ENCODE results near the gene MELK. TPM values are rescaled to one million over a fixed set of nuclear protein-coding genes. Genes with fewer than 3 reads are reported as not detected.

The MELK gene
- total RNA-seq, 2 experiments from 2014 or later, result 53.9 to 55.3 TPM

DNA sequence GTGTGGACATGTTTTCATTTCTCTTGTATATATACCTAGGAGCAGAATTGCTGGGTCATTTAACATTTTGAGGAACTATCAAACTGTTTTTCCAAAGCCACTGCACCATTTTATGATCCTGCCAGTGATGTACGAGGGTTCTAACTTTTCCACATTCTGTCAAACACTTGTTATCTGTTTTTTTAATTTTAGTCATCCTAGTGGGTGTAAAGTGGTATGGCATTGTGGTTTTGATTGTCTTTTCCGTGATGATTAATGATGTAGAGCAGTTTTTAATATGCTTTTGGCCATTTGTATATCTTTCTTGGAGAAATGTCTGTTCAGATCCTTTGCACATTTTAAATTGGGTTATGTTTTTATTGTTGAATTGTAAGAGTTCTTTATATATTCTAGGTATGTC, 107.0 kb downstream of the MELK start:
- intact Hi-C loops (cut with micrococcal nuclease), result no loop called here

DNA sequence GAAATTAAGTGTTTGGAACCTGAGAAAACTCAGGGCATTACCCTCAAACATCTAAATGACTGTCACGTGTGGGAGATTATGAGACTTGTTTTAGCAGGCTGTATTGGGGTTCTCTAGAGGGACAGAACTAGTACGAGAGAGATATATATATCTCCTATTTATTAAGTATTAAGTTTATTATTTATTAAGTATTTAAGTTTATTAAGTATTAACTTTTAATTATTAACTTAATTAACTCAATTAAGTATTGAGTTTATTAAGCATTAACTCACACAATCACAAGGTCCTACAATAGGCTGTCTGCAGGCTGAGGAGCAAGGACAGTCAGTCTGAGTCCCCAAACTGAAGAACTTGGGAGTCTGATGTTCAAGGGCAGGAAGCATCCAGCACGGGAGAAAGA, 113.8 kb downstream of the MELK start:
- Mint-ChIP-seq H3K9me3 (peaks cover 2% of the 10 kb centered on the region), H3K27ac (no peak overlapping the region), H3K27me3 (ENCODE audit: low read depth) (peaks cover 13% of the 10 kb centered on the region), H3K4me3 (no peak overlapping the region), H3K4me1 (ENCODE audit: low read depth) (no peaks in the 10 kb centered on the region), H3K36me3 (ENCODE audit: low read depth) (peaks cover 2% of the 10 kb centered on the region)
- no peak for DNase-seq
- intact Hi-C loops (cut with micrococcal nuclease), result no loop called here
- CTCF ChIA-PET, result interaction anchor here (0.6 kb wide), 1 partner anchor 237 kb away, joined by 3 read pairs; no protein-coding TSS in a partner anchor

More for the DNA sequence above, 107.0 kb downstream of the MELK start:
- no peaks in the 10 kb centered on the region for H3K4me1 Mint-ChIP-seq (ENCODE audit: low read depth)
- no peak for DNase-seq
- peaks cover 3% of the 10 kb centered on the region for H3K27me3 Mint-ChIP-seq (ENCODE audit: low read depth)
- peaks cover 2% of the 10 kb centered on the region for H3K9me3 Mint-ChIP-seq
- peaks cover 32% of the 10 kb centered on the region for H3K36me3 Mint-ChIP-seq (ENCODE audit: low read depth)
- H3K27ac Mint-ChIP-seq, result no peak overlapping the region
- CTCF ChIA-PET, result no interaction called here
- H3K4me3 Mint-ChIP-seq, result no peak overlapping the region

GRCh38 chr9:36690412-36691168, 117.9 kb downstream of the MELK start:
- no peaks in the 10 kb centered on the region for H3K36me3 Mint-ChIP-seq (ENCODE audit: low read depth)
- CTCF ChIA-PET, result interaction anchor here (1.3 kb wide), 1 partner anchor 38 kb away, joined by 3 read pairs; no protein-coding TSS in a partner anchor
- no peaks in the 10 kb centered on the region for H3K4me1 Mint-ChIP-seq (ENCODE audit: low read depth)
- DNase-seq, result no peak
- H3K27ac Mint-ChIP-seq, result no peak overlapping the region
- no peaks in the 10 kb centered on the region for H3K9me3 Mint-ChIP-seq
- intact Hi-C loops (cut with micrococcal nuclease), result no loop called here
- H3K27me3 Mint-ChIP-seq (ENCODE audit: low read depth), result peaks cover 12% of the 10 kb centered on the region
- no peak overlapping the region for H3K4me3 Mint-ChIP-seq

GRCh38 chr9:36691671-36692070, 119.0 kb downstream of the MELK start:
- peaks cover 9% of the 10 kb centered on the region for H3K27me3 Mint-ChIP-seq (ENCODE audit: low read depth)
- no peak for DNase-seq
- intact Hi-C loops (cut with micrococcal nuclease), result no loop called here
- H3K4me1 Mint-ChIP-seq (ENCODE audit: low read depth), result no peaks in the 10 kb centered on the region
- no peak overlapping the region for H3K4me3 Mint-ChIP-seq
- H3K36me3 Mint-ChIP-seq (ENCODE audit: low read depth), result no peaks in the 10 kb centered on the region
- no peaks in the 10 kb centered on the region for H3K9me3 Mint-ChIP-seq
- H3K27ac Mint-ChIP-seq, result no peak overlapping the region
- CTCF ChIA-PET, result interaction anchor here (1.3 kb wide), 1 partner anchor 37 kb away, joined by 3 read pairs; no protein-coding TSS in a partner anchor

DNA sequence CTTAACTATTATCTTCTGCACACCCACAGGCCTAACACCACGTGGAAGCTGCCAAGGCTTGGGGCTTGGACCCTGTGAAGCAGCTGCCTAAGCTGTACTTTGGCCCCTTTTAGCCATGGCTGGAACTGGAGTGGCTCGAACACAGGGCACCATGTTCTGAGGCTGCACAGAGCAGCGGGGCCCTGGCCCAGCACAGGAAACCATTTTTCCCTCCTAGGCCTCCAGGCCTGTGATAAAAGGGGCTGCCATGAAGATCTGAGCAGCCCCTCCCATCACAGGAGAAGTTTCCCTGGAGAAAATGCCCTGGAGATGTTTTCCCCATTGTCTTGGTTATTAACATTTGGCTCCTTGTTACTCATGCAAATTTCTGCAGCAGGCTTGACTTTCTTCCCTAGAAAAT, 126.3 kb downstream of the MELK start:
- Mint-ChIP-seq H3K27me3 (ENCODE audit: low read depth) (peaks cover 12% of the 10 kb centered on the region), H3K4me1 (ENCODE audit: low read depth) (no peaks in the 10 kb centered on the region), H3K4me3 (no peak overlapping the region), H3K27ac (no peak overlapping the region), H3K36me3 (ENCODE audit: low read depth) (peaks cover 3% of the 10 kb centered on the region), H3K9me3 (peaks cover 28% of the 10 kb centered on the region)
- CTCF ChIA-PET, result no interaction called here
- DNase-seq, result no peak
- intact Hi-C loops (cut with micrococcal nuclease), result no loop called here

DNA sequence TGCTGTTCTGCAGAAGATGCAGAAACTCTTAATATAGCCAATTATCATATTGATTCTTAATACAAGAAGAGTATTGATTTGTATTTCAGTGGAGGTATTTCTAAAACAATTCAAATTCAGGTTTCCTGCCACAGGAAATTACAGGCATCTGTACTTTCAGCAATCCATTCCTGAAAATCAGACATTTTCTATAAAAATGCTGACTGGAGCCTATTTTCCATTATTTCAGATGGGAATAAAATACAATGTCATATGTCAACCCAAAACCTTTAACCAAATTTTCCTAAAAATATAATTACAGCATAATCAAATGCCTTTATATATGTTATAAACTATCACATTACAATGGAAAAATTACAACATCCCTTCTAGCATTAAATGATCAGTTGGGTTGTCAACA, 131.5 kb downstream of the MELK start:
- H3K27me3 Mint-ChIP-seq (ENCODE audit: low read depth), result peaks cover 23% of the 10 kb centered on the region
- H3K4me1 Mint-ChIP-seq (ENCODE audit: low read depth), result no peaks in the 10 kb centered on the region
- CTCF ChIA-PET, result no interaction called here
- intact Hi-C loops (cut with micrococcal nuclease), result no loop called here
- DNase-seq, result no peak
- peaks cover 8% of the 10 kb centered on the region for H3K9me3 Mint-ChIP-seq
- H3K27ac Mint-ChIP-seq, result no peak overlapping the region
- no peak overlapping the region for H3K4me3 Mint-ChIP-seq
- no peaks in the 10 kb centered on the region for H3K36me3 Mint-ChIP-seq (ENCODE audit: low read depth)

GRCh38 chr9:36713515-36714490, 141.1 kb downstream of the MELK start:
- CTCF ChIA-PET, result interaction anchor here (0.5 to 0.6 kb wide), 2 partner anchors 186 to 266 kb away, joined by 3 read pairs; no protein-coding TSS in a partner anchor
- H3K36me3 Mint-ChIP-seq (ENCODE audit: low read depth), result no peaks in the 10 kb centered on the region
- intact Hi-C loops (cut with micrococcal nuclease), result no loop called here
- DNase-seq, result no peak
- no peak overlapping the region for H3K27ac Mint-ChIP-seq
- no peaks in the 10 kb centered on the region for H3K9me3 Mint-ChIP-seq
- H3K4me3 Mint-ChIP-seq, result no peak overlapping the region
- H3K4me1 Mint-ChIP-seq (ENCODE audit: low read depth), result no peaks in the 10 kb centered on the region
- H3K27me3 Mint-ChIP-seq (ENCODE audit: low read depth), result peaks cover 3% of the 10 kb centered on the region

DNA sequence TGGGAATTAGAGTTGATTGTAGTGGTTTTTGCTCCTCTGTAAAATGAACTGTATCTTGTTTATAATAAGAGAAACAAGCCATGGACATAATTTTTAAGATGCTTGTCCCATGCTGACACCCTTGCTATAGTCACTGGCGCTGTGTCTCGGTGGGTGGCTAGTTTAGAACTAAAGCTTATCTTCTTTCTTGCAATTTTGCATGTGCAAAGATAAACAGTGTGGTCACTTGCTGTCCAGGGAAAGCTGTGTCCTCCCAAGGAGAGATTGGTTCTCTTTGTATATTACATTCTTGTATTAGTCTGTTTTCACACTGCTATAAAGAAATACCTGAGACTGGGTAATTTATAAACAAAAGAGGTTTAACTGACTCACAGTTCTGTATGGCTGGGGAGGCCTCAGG, 143.8 kb downstream of the MELK start:
- H3K4me1 Mint-ChIP-seq (ENCODE audit: low read depth), result no peaks in the 10 kb centered on the region
- H3K27me3 Mint-ChIP-seq (ENCODE audit: low read depth), result peaks cover 3% of the 10 kb centered on the region
- intact Hi-C loops (cut with micrococcal nuclease), result no loop called here
- CTCF ChIA-PET, result no interaction called here
- H3K27ac Mint-ChIP-seq, result no peak overlapping the region
- H3K9me3 Mint-ChIP-seq, result no peaks in the 10 kb centered on the region
- H3K4me3 Mint-ChIP-seq, result no peak overlapping the region
- no peaks in the 10 kb centered on the region for H3K36me3 Mint-ChIP-seq (ENCODE audit: low read depth)
- DNase-seq, result no peak

- no peaks in the 10 kb centered on the region for H3K9me3 Mint-ChIP-seq
- intact Hi-C loops (cut with micrococcal nuclease), result no loop called here
- CTCF ChIA-PET, result interaction anchor here (1.2 kb wide), 1 partner anchor 11 kb away, joined by 3 read pairs; no protein-coding TSS in a partner anchor
- H3K4me1 Mint-ChIP-seq (ENCODE audit: low read depth), result no peaks in the 10 kb centered on the region
- no peaks in the 10 kb centered on the region for H3K36me3 Mint-ChIP-seq (ENCODE audit: low read depth)
- H3K4me3 Mint-ChIP-seq, result no peak overlapping the region
- DNase-seq, result no peak
- H3K27ac Mint-ChIP-seq, result no peak overlapping the region
- H3K27me3 Mint-ChIP-seq (ENCODE audit: low read depth), result peaks cover 3% of the 10 kb centered on the region
Measured at GRCh38 chr9:36717276-36717675, 144.6 kb downstream of the MELK start.

DNA sequence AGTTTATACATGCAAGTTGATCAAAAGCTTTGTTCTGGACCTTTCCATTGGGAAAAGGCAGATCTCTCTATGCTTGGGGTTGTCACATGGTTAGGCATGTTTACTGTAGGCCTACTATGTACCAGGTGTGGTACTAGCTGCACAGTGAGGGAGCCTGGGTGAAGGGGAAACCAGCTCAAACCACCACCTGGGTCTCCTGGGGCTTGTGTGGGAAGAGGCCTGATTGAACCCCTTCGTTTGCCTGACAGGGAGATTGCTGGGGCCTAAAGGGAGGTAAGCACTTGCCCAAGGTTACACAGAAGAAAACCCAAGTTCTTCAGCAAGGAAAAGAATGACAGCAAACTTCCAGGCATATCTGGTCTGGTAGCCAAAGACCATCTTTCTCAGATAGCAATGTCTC, 145.9 kb downstream of the MELK start:
- Mint-ChIP-seq H3K4me3 (no peak overlapping the region), H3K27me3 (ENCODE audit: low read depth) (peaks cover 3% of the 10 kb centered on the region), H3K27ac (no peak overlapping the region), H3K36me3 (ENCODE audit: low read depth) (no peaks in the 10 kb centered on the region), H3K9me3 (no peaks in the 10 kb centered on the region), H3K4me1 (ENCODE audit: low read depth) (no peaks in the 10 kb centered on the region)
- CTCF ChIA-PET, result interaction anchor here (1.2 kb wide), 1 partner anchor 10 kb away, joined by 3 read pairs; no protein-coding TSS in a partner anchor
- intact Hi-C loops (cut with micrococcal nuclease), result no loop called here
- no peak for DNase-seq

- Mint-ChIP-seq H3K27me3 (ENCODE audit: low read depth) (peaks cover 3% of the 10 kb centered on the region), H3K4me1 (ENCODE audit: low read depth) (no peaks in the 10 kb centered on the region), H3K9me3 (no peaks in the 10 kb centered on the region), H3K27ac (no peak overlapping the region), H3K4me3 (no peak overlapping the region), H3K36me3 (ENCODE audit: low read depth) (no peaks in the 10 kb centered on the region)
- CTCF ChIA-PET, result no interaction called here
- intact Hi-C loops (cut with micrococcal nuclease), result loop anchor here (10.0 kb wide), 2 partner anchors 145 to 375 kb away; partner anchors contain the start of gene MELK
- DNase-seq, result no peak
Measured at GRCh38 chr9:36720043-36720442, 147.3 kb downstream of the MELK start.

- intact Hi-C loops (cut with micrococcal nuclease), result loop anchor here (10.0 kb wide), 2 partner anchors 147 to 377 kb away; partner anchors contain the start of gene MELK
- H3K9me3 Mint-ChIP-seq, result no peaks in the 10 kb centered on the region
- no peak for DNase-seq
- no peaks in the 10 kb centered on the region for H3K36me3 Mint-ChIP-seq (ENCODE audit: low read depth)
- no peak overlapping the region for H3K4me3 Mint-ChIP-seq
- CTCF ChIA-PET, result no interaction called here
- no peaks in the 10 kb centered on the region for H3K4me1 Mint-ChIP-seq (ENCODE audit: low read depth)
- H3K27ac Mint-ChIP-seq, result no peak overlapping the region
- no peaks in the 10 kb centered on the region for H3K27me3 Mint-ChIP-seq (ENCODE audit: low read depth)
Measured at GRCh38 chr9:36721846-36722588, 149.3 kb downstream of the MELK start.
